ENCODE results near the gene ARAP2. TPM values are rescaled to one million over a fixed set of nuclear protein-coding genes. Genes with fewer than 3 reads are reported as not detected.

Gene ARAP2
- total and polyA plus RNA-seq, 9 of the 15 experiments (the other 6 are each of a cell fraction or from before 2014, with no cell fraction given): 0.03 to 0.35 (median 0.11) TPM; not detected in 4

DNA sequence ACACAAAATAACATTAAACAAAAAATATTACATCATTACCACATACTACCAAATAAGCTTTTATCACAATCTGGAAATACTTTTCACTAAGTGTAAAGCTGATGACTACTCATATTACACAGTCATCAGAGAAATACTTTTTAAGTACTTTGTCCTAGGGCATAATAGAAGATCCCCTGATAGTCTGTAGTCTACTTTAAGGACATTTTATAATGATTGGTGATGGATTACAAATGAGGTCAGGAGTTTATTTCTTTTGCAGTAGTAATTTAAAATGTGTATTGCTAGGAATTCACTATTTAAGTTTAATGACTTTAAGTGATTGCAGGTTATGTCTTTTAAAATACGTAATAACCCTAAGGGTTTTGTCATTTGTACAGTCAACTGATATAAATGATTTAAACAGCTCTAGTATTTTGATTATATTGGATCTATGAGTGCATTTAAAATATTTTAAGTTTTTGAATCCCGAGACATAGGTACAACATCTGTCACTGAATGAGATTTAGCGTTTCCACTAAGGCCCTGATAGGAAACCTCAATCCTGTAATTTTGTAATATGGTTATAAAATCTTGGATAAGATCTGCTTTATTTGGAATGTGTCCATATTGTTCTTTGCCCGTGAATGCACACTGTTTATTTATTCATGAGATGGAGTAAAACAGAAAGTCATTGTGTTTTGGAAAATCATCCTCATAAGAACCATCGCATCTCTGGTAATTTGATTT, 189.5 kb downstream of the ARAP2 start:
- Histone ChIP-seq H3K27me3 (ENCODE audit: control insufficient read depth in 2 of 2, insufficient read depth in 2 of 2, low read length in 2 of 2) (no peaks in the 10 kb centered on the region), H3K4me1 (replicated peaks in 1 of 2; ENCODE audit: control insufficient read depth in 2 of 2, insufficient read depth in 2 of 2, low read length in 2 of 2) (no peaks in the 10 kb centered on the region), H3K9me3 (replicated peaks; ENCODE audit: control insufficient read depth, insufficient read depth, low read depth, low read length) (no peaks in the 10 kb centered on the region), H3K4me2 (ENCODE audit: insufficient read depth, low read length) (no peak overlapping the region), H3K36me3 (ENCODE audit: control insufficient read depth, insufficient read depth, low read length) (no peaks in the 10 kb centered on the region), H3K27ac (ENCODE audit: extremely low read depth, low read depth, low read length) (no peak overlapping the region), H3K9me1 (ENCODE audit: control insufficient read depth, insufficient read depth, low read length) (no peaks in the 10 kb centered on the region), H3K9ac (ENCODE audit: insufficient read depth in 1 of 2, low read depth in 2 of 2, low read length in 2 of 2) (no peak overlapping the region), H3K4me3 (no peak overlapping the region), H2AFZ (ENCODE audit: low read depth, low read length) (no peak overlapping the region), H3K79me2 (ENCODE audit: control insufficient read depth, insufficient read depth, low read length) (no peaks in the 10 kb centered on the region), H4K20me1 (replicated peaks; ENCODE audit: control insufficient read depth, insufficient read depth, low read length) (no peaks in the 10 kb centered on the region)
- no peak for DNase-seq (ENCODE audit: extremely low read depth in 1 of 4, low spot score in 3 of 4)
- 0% methylated on average over 5 of the region's 5 CpGs for WGBS (ENCODE audit: insufficient coverage, low coverage, missing lambda C conversion rate)
- no TSS peak for BruUV-seq (replicated peaks)
- no peak for ATAC-seq
- in situ Hi-C loops (cut with MboI) (no loop called here), intact Hi-C loops (cut with micrococcal nuclease) (no loop called here)
- POLR2A ChIA-PET: no interaction called here
- CTCF ChIA-PET (ENCODE audit: low intra/inter-chr PET ratio): no interaction called here
- no peak for FAIRE-seq
- no peak for TF ChIP-seq ZNF134 (CRISPR knock-in tag; conservative IDR thresholded peaks at IDR 0.05)
- TF ChIP-seq SRSF3 (IDR thresholded peaks at IDR 0.05; ENCODE audit: insufficient read depth, low read length): no peak
- TF ChIP-seq TGIF2 (CRISPR knock-in tag; IDR thresholded peaks at IDR 0.05): no peak
- no peak for TF ChIP-seq CBX5 (IDR thresholded peaks at IDR 0.05; ENCODE audit: borderline replicate concordance, low read depth)
- no peak for TF ChIP-seq CBFA2T2 (conservative IDR thresholded peaks at IDR 0.05)
- TF ChIP-seq ZFP36 (IDR thresholded peaks at IDR 0.05; ENCODE audit: low read depth, low read length, partially characterized antibody): no peak
- no peak for TF ChIP-seq MAFG (tag; conservative IDR thresholded peaks at IDR 0.05)
- TF ChIP-seq SFPQ (IDR thresholded peaks at IDR 0.05; ENCODE audit: low read depth, low read length): no peak
- no peak for TF ChIP-seq CREB5 (CRISPR knock-in tag; IDR thresholded peaks at IDR 0.05)
- TF ChIP-seq ZNF311 (CRISPR knock-in tag; IDR thresholded peaks at IDR 0.05): no peak
- TF ChIP-seq, protein P1, sequence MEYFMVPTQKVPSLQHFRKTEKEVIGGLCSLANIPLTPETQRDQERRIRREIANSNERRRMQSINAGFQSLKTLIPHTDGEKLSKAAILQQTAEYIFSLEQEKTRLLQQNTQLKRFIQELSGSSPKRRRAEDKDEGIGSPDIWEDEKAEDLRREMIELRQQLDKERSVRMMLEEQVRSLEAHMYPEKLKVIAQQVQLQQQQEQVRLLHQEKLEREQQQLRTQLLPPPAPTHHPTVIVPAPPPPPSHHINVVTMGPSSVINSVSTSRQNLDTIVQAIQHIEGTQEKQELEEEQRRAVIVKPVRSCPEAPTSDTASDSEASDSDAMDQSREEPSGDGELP (CRISPR knock-in tag; IDR thresholded peaks at IDR 0.05; ENCODE audit: borderline replicate concordance): no peak
- TF ChIP-seq NRF1 (conservative IDR thresholded peaks at IDR 0.05 in 1 of 2, IDR thresholded peaks at IDR 0.05 in 1 of 2): no peak
- TF ChIP-seq, protein P2, sequence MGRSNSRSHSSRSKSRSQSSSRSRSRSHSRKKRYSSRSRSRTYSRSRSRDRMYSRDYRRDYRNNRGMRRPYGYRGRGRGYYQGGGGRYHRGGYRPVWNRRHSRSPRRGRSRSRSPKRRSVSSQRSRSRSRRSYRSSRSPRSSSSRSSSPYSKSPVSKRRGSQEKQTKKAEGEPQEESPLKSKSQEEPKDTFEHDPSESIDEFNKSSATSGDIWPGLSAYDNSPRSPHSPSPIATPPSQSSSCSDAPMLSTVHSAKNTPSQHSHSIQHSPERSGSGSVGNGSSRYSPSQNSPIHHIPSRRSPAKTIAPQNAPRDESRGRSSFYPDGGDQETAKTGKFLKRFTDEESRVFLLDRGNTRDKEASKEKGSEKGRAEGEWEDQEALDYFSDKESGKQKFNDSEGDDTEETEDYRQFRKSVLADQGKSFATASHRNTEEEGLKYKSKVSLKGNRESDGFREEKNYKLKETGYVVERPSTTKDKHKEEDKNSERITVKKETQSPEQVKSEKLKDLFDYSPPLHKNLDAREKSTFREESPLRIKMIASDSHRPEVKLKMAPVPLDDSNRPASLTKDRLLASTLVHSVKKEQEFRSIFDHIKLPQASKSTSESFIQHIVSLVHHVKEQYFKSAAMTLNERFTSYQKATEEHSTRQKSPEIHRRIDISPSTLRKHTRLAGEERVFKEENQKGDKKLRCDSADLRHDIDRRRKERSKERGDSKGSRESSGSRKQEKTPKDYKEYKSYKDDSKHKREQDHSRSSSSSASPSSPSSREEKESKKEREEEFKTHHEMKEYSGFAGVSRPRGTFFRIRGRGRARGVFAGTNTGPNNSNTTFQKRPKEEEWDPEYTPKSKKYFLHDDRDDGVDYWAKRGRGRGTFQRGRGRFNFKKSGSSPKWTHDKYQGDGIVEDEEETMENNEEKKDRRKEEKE (IDR thresholded peaks at IDR 0.05; ENCODE audit: borderline replicate concordance in 1 of 2, control insufficient read depth in 1 of 2, low read depth in 2 of 2, low read length in 1 of 2): no peak
- TF ChIP-seq CGGBP1 (CRISPR knock-in tag; IDR thresholded peaks at IDR 0.05): no peak
